SK-N-SH (cell line): Measurements from ENCODE around the gene RAB7B. TPM values are rescaled to one million over a fixed set of nuclear protein-coding genes. Genes with fewer than 3 reads are reported as not detected.
A peak's percentile ranks its signal among the peaks of the same experiment; 100 is the strongest.

Experiments used
- CTCF ChIA-PET: fragments of 300-600, 350-600 bp; formaldehyde crosslinking; extraction: SDS; loops from one replicate; lab custom pipeline; 2021; lab: Yijun Ruan, JAX
- POLR2A ChIA-PET: fragments of 350-600 bp; sonication (Branson Sonifier 250); formaldehyde crosslinking; extraction: SDS; loops from one replicate; lab custom pipeline; 2020; ENCODE audit warnings: antibody characterized with exemption, inconsistent platforms; lab: Yijun Ruan, JAX
- DNase-seq: peaks from one replicate; pipeline ENCODE4 v3.0.0; 2012
- H2AFZ ChIP-seq: fragments of 200-600 bp; sonication (generic); 2 replicates; pipeline ENCODE4 v1.8.1; 2016; ENCODE audit warnings: antibody characterized with exemption, mild to moderate bottlenecking, low read depth
- H3F3A ChIP-seq: fragments of 200-600 bp; sonication (generic); replicated peaks from 2 replicates; pipeline ENCODE3; 2016; ENCODE audit warnings: antibody characterized with exemption, mild to moderate bottlenecking; ENCODE audit not compliant: insufficient read depth
- H3K27ac ChIP-seq, 2 experiments: fragments of 200-500 bp in 1 of 2; fragments of 200-600 bp in 1 of 2; sonication (Bioruptor generic) in 1 of 2; sonication (generic), shearing (Covaris generic) in 1 of 2; 2 replicates each; pipeline versions ENCODE4 v1.5.1 to v1.6.1; 2014 to 2016; ENCODE audit warnings: low read depth in 2 of 2, inconsistent platforms in 1 of 2, low read length in 1 of 2, mild to moderate bottlenecking in 1 of 2, mixed read lengths in 1 of 2
- H3K27me3 ChIP-seq: fragments of 200-600 bp; sonication (generic), shearing (Covaris generic); 2 replicates; pipeline ENCODE4 v1.6.1; 2016; ENCODE audit warnings: mixed run types; ENCODE audit not compliant: insufficient read depth
- H3K36me3 ChIP-seq, 2 experiments: fragments of 200-500 bp in 1 of 2; fragments of 200-600 bp in 1 of 2; sonication (Bioruptor generic) in 1 of 2; sonication (generic) in 1 of 2; replicated peaks in 1 of 2; 2 replicates each; pipeline versions ENCODE3 to v1.5.1; 2014 to 2016; ENCODE audit warnings: low read length in 1 of 2, mild to moderate bottlenecking in 1 of 2; ENCODE audit not compliant: insufficient read depth in 2 of 2, control insufficient read depth in 1 of 2
- H3K4me1 ChIP-seq, 2 experiments: fragments of 200-500 bp in 1 of 2; fragments of 200-600 bp in 1 of 2; sonication (Bioruptor generic) in 1 of 2; sonication (generic), shearing (Covaris generic) in 1 of 2; 2 replicates each; pipeline versions ENCODE4 v1.5.1 to v1.6.1; 2014 to 2016; ENCODE audit warnings: low read depth in 1 of 2, low read length in 1 of 2, mixed run types in 1 of 2; ENCODE audit not compliant: insufficient read depth in 2 of 2, control insufficient read depth in 1 of 2
- H3K4me2 ChIP-seq: fragments of 200-600 bp; sonication (generic), shearing (Covaris generic); 2 replicates; pipeline ENCODE4 v1.6.1; 2017; ENCODE audit warnings: mixed run types
- H3K4me3 ChIP-seq, 2 experiments: fragments of 200-500 bp in 1 of 2; fragments of 200-600 bp in 1 of 2; sonication (Bioruptor generic) in 1 of 2; sonication (generic), shearing (Covaris generic) in 1 of 2; 2 replicates each; pipeline versions ENCODE4 v1.5.1 to v1.8.1; 2014 to 2016; ENCODE audit warnings: low read depth in 2 of 2, inconsistent platforms in 1 of 2, low read length in 1 of 2, mild to moderate bottlenecking in 1 of 2, mixed read lengths in 1 of 2, moderate library complexity in 1 of 2
- H3K79me2 ChIP-seq: fragments of 200-600 bp; sonication (generic); 2 replicates; pipeline ENCODE4 v1.8.1; 2017; ENCODE audit warnings: mild to moderate bottlenecking; ENCODE audit not compliant: insufficient read depth
- H3K9ac ChIP-seq: fragments of 200-600 bp; sonication (generic); 2 replicates; pipeline ENCODE4 v1.6.1; 2017; ENCODE audit warnings: mixed run types
- H3K9me2 ChIP-seq: fragments of 200-600 bp; sonication (generic); 2 replicates; pipeline ENCODE4 v1.6.1; 2017; ENCODE audit warnings: mixed run types
- H3K9me3 ChIP-seq: fragments of 200-600 bp; sonication (generic); 2 replicates; pipeline ENCODE4 v1.6.1; 2017; ENCODE audit warnings: mixed run types, mild to moderate bottlenecking, moderate library complexity
- H4K20me1 ChIP-seq: fragments of 200-600 bp; sonication (generic); 2 replicates; pipeline ENCODE4 v1.6.1; 2017; ENCODE audit warnings: mild to moderate bottlenecking, mixed run types; ENCODE audit not compliant: insufficient read depth
- EP300 ChIP-seq, 2 experiments: IDR thresholded peaks; 2 replicates each; pipeline versions ENCODE4 v1.4.0 to v1.6.1; 2012; ENCODE audit warnings: borderline replicate concordance in 1 of 2, low read depth in 1 of 2, low read length in 1 of 2
- EZH2phosphoT487 ChIP-seq: fragments of 200-600 bp; sonication (generic); IDR thresholded peaks from 2 replicates; pipeline ENCODE4 v1.6.1; 2017; ENCODE audit warnings: low read depth, mixed run types, mild to moderate bottlenecking, antibody characterized with exemption, moderate library complexity, borderline replicate concordance
- FOSL2 ChIP-seq: IDR thresholded peaks from 2 replicates; pipeline ENCODE4 v1.4.0; 2012; ENCODE audit warnings: low read depth, mild to moderate bottlenecking, moderate library complexity, borderline replicate concordance
- FOXJ3 ChIP-seq: sonication (generic); formaldehyde crosslinking; IDR thresholded peaks from 2 replicates; pipeline ENCODE4 v1.5.1; 2020; ENCODE audit warnings: mild to moderate bottlenecking, missing genetic modification reagents
- FOXM1 ChIP-seq: IDR thresholded peaks from 2 replicates; pipeline ENCODE4 v1.4.0; 2012; ENCODE audit warnings: low read depth, mild to moderate bottlenecking
- NFIC ChIP-seq: IDR thresholded peaks from 2 replicates; pipeline ENCODE4 v1.4.0; 2012; ENCODE audit warnings: borderline replicate concordance
- PBX3 ChIP-seq: IDR thresholded peaks from 2 replicates; pipeline ENCODE4; 2012
- SIN3A ChIP-seq: IDR thresholded peaks from 2 replicates; pipeline ENCODE4 v1.6.1; 2012; ENCODE audit warnings: low read depth, mild to moderate bottlenecking, low read length, moderate library complexity, borderline replicate concordance
- TCF12 ChIP-seq: IDR thresholded peaks from 2 replicates; pipeline ENCODE4 v1.4.0; 2012
- TEAD4 ChIP-seq: IDR thresholded peaks from 2 replicates; pipeline ENCODE4 v1.4.0; 2012; ENCODE audit warnings: mild to moderate bottlenecking, borderline replicate concordance; ENCODE audit not compliant: insufficient read depth
- WGBS: methylation state at CpG from one replicate; pipeline ENCODE4 v1.1.6; 2017; ENCODE audit warnings: low lambda C conversion rate; 5-methylcytosine and 5-hydroxymethylcytosine counted together
- polyA plus RNA-seq, 3 experiments: library from polyadenylated mRNA; depleted of rRNA; stranded (reverse); fragments of >200 nt; gene quantifications; 2 replicates each; pipeline ENCODE4 v1.2.3, GENCODE V29; 2012
- TF ChIP-seq, protein P1 (sequence below): IDR thresholded peaks from 2 replicates; pipeline ENCODE4 v1.4.0; 2012; ENCODE audit warnings: low read depth

RAB7B gene
- polyA plus RNA-seq, 1 of the 3 experiments (the other 2 are of a cell fraction), result 0.15 TPM

- H3K9me3 ChIP-seq, result no peaks in the 10 kb centered on the region
- no peaks in the 10 kb centered on the region for H3F3A ChIP-seq
- DNase-seq, result no peak
- no peak overlapping the region for H3K27ac ChIP-seq
- ChIA-PET POLR2A (no interaction called here), CTCF (interaction anchor here (3.9 to 7.1 kb wide), 2 partner anchors 11 to 117 kb away, joined by 56 to 109 read pairs; no protein-coding TSS in a partner anchor)
- no peaks in the 10 kb centered on the region for H3K36me3 ChIP-seq
- H2AFZ ChIP-seq, result no peak overlapping the region
- 88% methylated on average over 12 of the region's 12 CpGs for WGBS
- no peak overlapping the region for H3K4me3 ChIP-seq
- TF ChIP-seq EP300 (IDR thresholded peaks at IDR 0.05; ENCODE audit: borderline replicate concordance in 1 of 2, low read depth in 1 of 2, low read length in 1 of 2) (no peak), TCF12 (no peak), EZH2phosphoT487 (no peak), NFIC (no peak), SIN3A (no peak), TEAD4 (no peak), FOXJ3 (CRISPR knock-in tag) (no peak)
- H3K79me2 ChIP-seq, result no peaks in the 10 kb centered on the region
- no peaks in the 10 kb centered on the region for H4K20me1 ChIP-seq
- no peaks in the 10 kb centered on the region; a peak in 1 of 4 replicates for H3K4me1 ChIP-seq
- H3K9me2 ChIP-seq, result no peaks in the 10 kb centered on the region
- no peak overlapping the region for H3K4me2 ChIP-seq
- no peaks in the 10 kb centered on the region; the same call in 1 of the 2 replicates for H3K27me3 ChIP-seq
- H3K9ac ChIP-seq, result no peak overlapping the region
These were observed 14.6 kb downstream of the RAB7B start for GRCh38 chr1:205988585-205988995.

- Histone ChIP-seq H3K9me2 (no peaks in the 10 kb centered on the region), H3K79me2 (no peaks in the 10 kb centered on the region), H3K27ac (peak overlapping the region in 1 of 2 experiments; percentile 41; a peak in 2 of 4 replicates), H4K20me1 (no peaks in the 10 kb centered on the region), H3K27me3 (no peaks in the 10 kb centered on the region; the same call in 1 of the 2 replicates), H3F3A (no peaks in the 10 kb centered on the region), H3K36me3 (no peaks in the 10 kb centered on the region), H3K9ac (no peak overlapping the region), H2AFZ (no peak overlapping the region; the same call in 1 of the 2 replicates), H3K4me3 (no peak overlapping the region), H3K4me2 (no peak overlapping the region), H3K4me1 (no peaks in the 10 kb centered on the region; a peak in 1 of 4 replicates), H3K9me3 (no peaks in the 10 kb centered on the region)
- no peak for TF ChIP-seq FOSL2
- no peak for TF ChIP-seq PBX3
- no peak for TF ChIP-seq FOXJ3 (CRISPR knock-in tag)
- TF ChIP-seq, protein P1, sequence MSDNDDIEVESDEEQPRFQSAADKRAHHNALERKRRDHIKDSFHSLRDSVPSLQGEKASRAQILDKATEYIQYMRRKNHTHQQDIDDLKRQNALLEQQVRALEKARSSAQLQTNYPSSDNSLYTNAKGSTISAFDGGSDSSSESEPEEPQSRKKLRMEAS, result no peak
- no peak for TF ChIP-seq TCF12
- TF ChIP-seq TEAD4, result no peak
- TF ChIP-seq NFIC, result no peak
- no peak for TF ChIP-seq FOXM1
- ChIA-PET POLR2A (no interaction called here), CTCF (interaction anchor here (0.9 to 12.5 kb wide), 6 partner anchors 9 to 194 kb away, joined by 3 to 366 read pairs (median 30); no protein-coding TSS in a partner anchor)
- no peak for DNase-seq
- WGBS, result 4% methylated on average over 2 of the region's 2 CpGs
These were observed 16.3 kb downstream of the RAB7B start for GRCh38 chr1:205986861-205987260.
